ENCODE measurements around the gene ZBTB45.

The ZBTB45 gene

DNA sequence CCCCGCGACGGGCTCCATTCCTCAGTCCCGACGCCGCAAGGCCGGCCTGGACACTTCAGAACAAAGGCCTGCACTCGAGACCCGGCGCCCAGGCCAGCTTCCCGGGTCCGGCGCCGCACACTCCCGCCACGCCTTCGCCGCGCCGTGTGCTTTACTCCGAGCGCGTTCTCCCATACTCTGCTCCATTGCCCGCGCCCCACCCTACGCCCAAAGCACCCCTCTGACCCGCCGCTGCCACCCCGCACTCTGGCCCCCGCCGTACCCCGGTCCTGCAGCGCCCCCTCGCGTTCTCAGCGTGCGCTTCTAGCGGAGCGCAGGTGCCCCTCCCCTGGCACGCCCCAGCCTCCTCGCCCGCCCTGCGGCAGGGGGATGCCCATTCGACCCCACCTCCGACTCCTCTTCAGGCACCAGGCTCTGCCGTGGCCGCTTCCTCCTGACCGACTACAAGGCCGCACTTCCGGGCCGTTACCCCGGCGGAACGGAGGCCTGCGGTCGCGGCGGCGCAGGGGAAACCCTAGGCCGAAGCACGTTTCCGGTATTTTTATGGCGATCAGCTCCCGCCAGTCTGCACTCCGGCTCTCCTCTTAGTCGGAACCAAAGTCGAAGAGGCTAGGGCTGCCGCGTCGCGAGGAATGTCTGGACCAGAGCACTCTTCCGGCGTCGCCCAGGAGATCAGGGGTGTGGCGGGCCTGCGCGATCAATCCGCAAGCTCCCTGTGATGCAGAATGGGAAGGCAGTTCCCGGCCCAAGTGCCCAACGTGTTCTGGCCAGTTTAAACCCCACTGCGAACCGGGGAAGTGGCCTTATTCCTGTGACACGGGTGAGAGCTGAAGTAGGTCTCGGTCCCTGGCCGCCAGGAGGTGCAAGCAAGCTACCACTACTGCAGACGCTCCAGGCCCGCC is at the start of gene ZBTB45:
Gene ZBTB45 (minus strand): TSS at position 456 of the 902 bp plus-strand sequence. CDS start 2,137 bp downstream, outside the sequence.
- Histone ChIP-seq H3K27me3 (ENCODE audit: control insufficient read depth in 1 of 2, insufficient read depth in 2 of 2, low read length in 2 of 2) (no peaks in the 10 kb centered on the region), H3K4me3 (ENCODE audit: low read depth in 1 of 2, low read length in 2 of 2) (peak within 1 kb of the TSS; percentile 73 to 88), H3K27ac (ENCODE audit: low read depth, low read length) (peak within 1 kb of the TSS; percentile 98), H3K9ac (ENCODE audit: low read depth in 1 of 2, low read length in 2 of 2) (peak within 1 kb of the TSS; percentile 90 to 92), H3K4me1 (ENCODE audit: control insufficient read depth in 1 of 2, insufficient read depth in 2 of 2, low read length in 2 of 2) (peaks cover 19 to 37% of the 10 kb centered on the region in 2 donors), H3K9me3 (ENCODE audit: control insufficient read depth in 1 of 2, low read length in 2 of 2) (no peaks in the 10 kb centered on the region), H3K36me3 (ENCODE audit: control insufficient read depth in 1 of 2, insufficient read depth in 2 of 2, low read length in 2 of 2) (peaks cover 8 to 19% of the 10 kb centered on the region in 2 donors)

DNA sequence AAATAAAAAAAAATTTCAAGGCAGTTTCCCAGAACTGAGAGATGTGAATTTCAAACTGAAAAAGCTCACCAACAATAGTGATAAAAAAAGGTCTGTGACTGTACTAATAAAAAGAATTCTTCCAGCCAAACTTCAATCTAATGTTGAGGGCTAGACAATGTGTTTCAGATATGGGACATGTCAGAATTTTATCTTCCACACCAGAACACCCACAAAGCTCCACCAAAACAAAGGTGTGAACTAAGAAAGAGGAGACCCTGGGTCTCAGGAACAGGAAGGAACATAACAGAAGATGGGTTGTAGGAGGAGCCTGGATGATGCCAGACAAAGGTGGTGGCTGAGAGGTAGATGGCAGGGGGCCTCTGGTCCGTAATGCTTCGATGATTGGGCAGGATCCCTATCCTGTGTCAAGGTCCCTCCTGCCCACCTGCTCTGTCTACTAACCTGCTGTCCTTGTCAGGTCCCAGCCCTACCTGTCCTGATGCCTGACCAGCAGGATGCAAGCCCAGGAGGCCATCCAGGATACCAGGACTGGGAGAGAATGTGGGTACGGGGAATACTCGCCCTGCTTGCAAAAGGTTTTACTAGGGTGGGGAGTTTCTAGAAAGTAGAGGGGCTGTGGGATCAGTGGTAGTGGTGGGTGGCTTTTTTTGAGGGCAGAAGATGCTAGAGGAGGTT is 49.0 kb upstream of the ZBTB45 start:
- H3K4me1 ChIP-seq (ENCODE audit: control insufficient read depth in 1 of 2, insufficient read depth in 2 of 2, low read length in 2 of 2) = peaks cover 5 to 10% of the 10 kb centered on the region in 2 donors

DNA sequence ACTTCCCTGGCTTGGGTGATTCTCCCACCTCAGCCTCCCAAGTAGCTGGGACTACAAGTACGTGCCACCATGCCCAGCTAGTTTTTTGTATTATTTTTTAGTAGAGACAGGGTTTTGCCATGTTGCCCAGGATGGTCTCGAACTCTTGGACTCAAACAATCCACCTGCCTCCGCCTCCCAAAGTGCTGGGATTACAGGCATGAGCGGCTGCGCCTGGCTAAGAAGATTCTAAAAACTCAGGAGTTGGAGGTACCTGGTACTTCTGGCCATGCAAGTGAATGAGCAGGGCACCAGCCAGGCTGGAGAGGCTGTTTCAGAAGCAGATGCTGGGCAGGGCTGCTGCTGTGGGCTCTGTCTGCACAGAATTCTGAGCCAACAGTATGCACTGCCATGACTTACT is 47.4 kb upstream of the ZBTB45 start:
- peaks cover 17 to 20% of the 10 kb centered on the region in 2 donors for H3K4me1 ChIP-seq (ENCODE audit: control insufficient read depth in 1 of 2, insufficient read depth in 2 of 2, low read length in 2 of 2)
- H3K4me3 ChIP-seq (ENCODE audit: low read depth in 1 of 2, low read length in 2 of 2) = no peak overlapping the region
- H3K9ac ChIP-seq (ENCODE audit: low read depth in 1 of 2, low read length in 2 of 2) = no peak overlapping the region
- H3K27ac ChIP-seq (ENCODE audit: low read depth, low read length) = no peak overlapping the region
- peaks cover 12 to 31% of the 10 kb centered on the region in 2 donors for H3K36me3 ChIP-seq (ENCODE audit: control insufficient read depth in 1 of 2, insufficient read depth in 2 of 2, low read length in 2 of 2)
- no peaks in the 10 kb centered on the region for H3K27me3 ChIP-seq (ENCODE audit: control insufficient read depth in 1 of 2, insufficient read depth in 2 of 2, low read length in 2 of 2)
- H3K9me3 ChIP-seq (ENCODE audit: control insufficient read depth in 1 of 2, low read length in 2 of 2) = no peaks in the 10 kb centered on the region

More for the DNA sequence above, 49.0 kb upstream of the ZBTB45 start:
- Histone ChIP-seq H3K4me3 (ENCODE audit: low read depth in 1 of 2, low read length in 2 of 2) (no peak overlapping the region), H3K27me3 (ENCODE audit: control insufficient read depth in 1 of 2, insufficient read depth in 2 of 2, low read length in 2 of 2) (no peaks in the 10 kb centered on the region), H3K9ac (ENCODE audit: low read depth in 1 of 2, low read length in 2 of 2) (no peak overlapping the region), H3K9me3 (ENCODE audit: control insufficient read depth in 1 of 2, low read length in 2 of 2) (no peaks in the 10 kb centered on the region), H3K36me3 (ENCODE audit: control insufficient read depth in 1 of 2, insufficient read depth in 2 of 2, low read length in 2 of 2) (peaks cover 12 to 31% of the 10 kb centered on the region in 2 donors), H3K27ac (ENCODE audit: low read depth, low read length) (no peak overlapping the region)

GRCh38 chr19:58563823-58564222 is 44.2 kb upstream of the ZBTB45 start:
- no peaks in the 10 kb centered on the region for H3K9me3 ChIP-seq (ENCODE audit: control insufficient read depth in 1 of 2, low read length in 2 of 2)
- no peak overlapping the region for H3K27ac ChIP-seq (ENCODE audit: low read depth, low read length)
- H3K27me3 ChIP-seq (ENCODE audit: control insufficient read depth in 1 of 2, insufficient read depth in 2 of 2, low read length in 2 of 2) = no peaks in the 10 kb centered on the region
- H3K4me1 ChIP-seq (ENCODE audit: control insufficient read depth in 1 of 2, insufficient read depth in 2 of 2, low read length in 2 of 2) = peaks cover 29 to 34% of the 10 kb centered on the region in 2 donors
- no peak overlapping the region for H3K9ac ChIP-seq (ENCODE audit: low read depth in 1 of 2, low read length in 2 of 2)
- no peak overlapping the region for H3K4me3 ChIP-seq (ENCODE audit: low read depth in 1 of 2, low read length in 2 of 2)
- peaks cover 3 to 9% of the 10 kb centered on the region in 2 donors for H3K36me3 ChIP-seq (ENCODE audit: control insufficient read depth in 1 of 2, insufficient read depth in 2 of 2, low read length in 2 of 2)

DNA sequence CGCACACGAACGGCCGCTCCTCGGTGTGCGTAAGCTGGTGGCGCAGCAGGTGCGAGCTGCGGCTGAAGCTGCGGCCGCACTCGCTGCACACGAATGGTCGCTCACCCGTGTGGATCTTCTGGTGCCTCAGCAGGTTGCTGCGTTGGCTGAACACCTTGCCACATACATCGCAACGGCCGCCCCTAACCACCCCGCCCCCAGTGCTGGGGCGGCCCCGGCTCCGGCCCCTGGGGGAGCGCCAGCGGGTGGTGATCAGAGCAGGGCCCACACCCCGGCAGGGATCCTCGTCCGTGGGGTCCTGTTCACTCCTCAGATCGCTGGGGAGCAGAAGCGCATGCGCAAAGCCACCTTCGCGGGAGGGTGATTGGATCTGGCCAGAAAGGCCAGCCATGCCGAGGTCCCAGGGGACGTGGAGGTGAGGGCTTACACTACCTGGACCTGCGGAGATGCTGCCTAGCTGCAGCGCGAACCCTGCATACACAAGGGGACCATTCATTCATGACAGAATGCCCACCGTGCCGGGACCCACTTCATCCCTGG is 43.5 kb upstream of the ZBTB45 start:
- no peaks in the 10 kb centered on the region for H3K27me3 ChIP-seq (ENCODE audit: control insufficient read depth in 1 of 2, insufficient read depth in 2 of 2, low read length in 2 of 2)
- peak overlapping the region; percentile 64 to 68 for H3K4me3 ChIP-seq (ENCODE audit: low read depth in 1 of 2, low read length in 2 of 2)
- H3K9me3 ChIP-seq (ENCODE audit: control insufficient read depth in 1 of 2, low read length in 2 of 2) = no peaks in the 10 kb centered on the region
- no peak overlapping the region for H3K27ac ChIP-seq (ENCODE audit: low read depth, low read length)
- H3K4me1 ChIP-seq (ENCODE audit: control insufficient read depth in 1 of 2, insufficient read depth in 2 of 2, low read length in 2 of 2) = peaks cover 29 to 34% of the 10 kb centered on the region in 2 donors
- H3K9ac ChIP-seq (ENCODE audit: low read depth in 1 of 2, low read length in 2 of 2) = peak overlapping the region; percentile 26 to 65
- peaks cover 0 to 4% of the 10 kb centered on the region in 2 donors for H3K36me3 ChIP-seq (ENCODE audit: control insufficient read depth in 1 of 2, insufficient read depth in 2 of 2, low read length in 2 of 2)

DNA sequence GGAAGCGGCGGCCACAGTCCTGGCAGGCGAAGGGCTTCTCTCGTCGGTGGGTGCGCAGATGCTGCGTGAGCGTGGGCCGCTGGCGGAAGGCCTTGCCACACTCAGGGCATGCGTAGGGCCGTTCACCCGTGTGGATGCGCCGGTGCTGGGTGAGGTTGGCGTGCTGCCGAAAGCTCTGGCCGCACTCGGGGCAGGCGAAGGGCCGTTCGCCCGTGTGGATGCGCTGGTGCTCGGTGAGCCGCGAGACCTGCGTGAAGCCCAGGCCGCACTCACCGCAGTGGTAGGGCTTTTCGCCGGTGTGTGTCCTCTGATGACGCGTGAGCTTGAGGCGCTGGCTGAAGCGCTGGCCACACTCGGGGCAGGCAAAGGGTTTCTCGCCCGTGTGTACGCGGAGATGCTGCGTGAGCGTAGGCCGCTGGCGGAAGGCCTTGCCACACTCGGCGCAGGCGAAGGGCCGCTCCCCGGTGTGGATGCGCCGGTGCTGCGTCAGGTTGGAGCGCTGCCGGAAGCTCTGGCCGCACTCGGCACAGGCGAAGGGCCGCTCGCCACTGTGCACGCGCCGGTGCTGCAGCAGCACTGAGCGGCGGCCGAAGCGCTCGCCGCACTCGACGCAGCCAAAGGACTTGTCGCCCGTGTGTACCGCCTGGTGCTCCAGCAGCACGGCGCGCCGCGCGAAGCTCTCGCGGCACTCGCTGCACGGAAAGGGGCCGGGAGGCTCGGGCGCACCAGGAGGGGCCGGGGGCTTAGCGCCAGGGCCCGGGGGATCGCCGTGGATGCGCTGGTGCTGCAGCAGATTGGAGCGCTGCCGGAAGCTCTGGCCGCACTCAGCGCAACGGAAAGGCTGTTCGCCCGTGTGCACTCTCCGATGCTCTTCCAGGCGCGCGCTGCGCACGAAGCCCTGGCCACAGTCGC is 42.8 kb upstream of the ZBTB45 start:
- Histone ChIP-seq H3K4me3 (ENCODE audit: low read depth in 1 of 2, low read length in 2 of 2) (peak overlapping the region; percentile 64 to 68), H3K9me3 (ENCODE audit: control insufficient read depth in 1 of 2, low read length in 2 of 2) (no peaks in the 10 kb centered on the region), H3K27me3 (ENCODE audit: control insufficient read depth in 1 of 2, insufficient read depth in 2 of 2, low read length in 2 of 2) (no peaks in the 10 kb centered on the region), H3K4me1 (ENCODE audit: control insufficient read depth in 1 of 2, insufficient read depth in 2 of 2, low read length in 2 of 2) (peaks cover 34 to 37% of the 10 kb centered on the region in 2 donors), H3K9ac (ENCODE audit: low read depth in 1 of 2, low read length in 2 of 2) (peak overlapping the region; percentile 39 to 65), H3K27ac (ENCODE audit: low read depth, low read length) (no peak overlapping the region), H3K36me3 (ENCODE audit: control insufficient read depth in 1 of 2, insufficient read depth in 2 of 2, low read length in 2 of 2) (peaks cover 0 to 2% of the 10 kb centered on the region in 2 donors)

- Histone ChIP-seq H3K36me3 (ENCODE audit: control insufficient read depth in 1 of 2, insufficient read depth in 2 of 2, low read length in 2 of 2) (peaks cover 3 to 4% of the 10 kb centered on the region in 2 donors), H3K4me1 (ENCODE audit: control insufficient read depth in 1 of 2, insufficient read depth in 2 of 2, low read length in 2 of 2) (peaks cover 42 to 46% of the 10 kb centered on the region in 2 donors), H3K27me3 (ENCODE audit: control insufficient read depth in 1 of 2, insufficient read depth in 2 of 2, low read length in 2 of 2) (no peaks in the 10 kb centered on the region), H3K4me3 (ENCODE audit: low read depth in 1 of 2, low read length in 2 of 2) (peak overlapping the region; percentile 64 to 68), H3K9ac (ENCODE audit: low read depth in 1 of 2, low read length in 2 of 2) (peak overlapping the region; percentile 39 to 65), H3K27ac (ENCODE audit: low read depth, low read length) (no peak overlapping the region), H3K9me3 (ENCODE audit: control insufficient read depth in 1 of 2, low read length in 2 of 2) (no peaks in the 10 kb centered on the region)
These were observed 41.9 kb upstream of the ZBTB45 start for GRCh38 chr19:58561373-58562121.

GRCh38 chr19:58560921-58561320 is 41.3 kb upstream of the ZBTB45 start:
- Histone ChIP-seq H3K27me3 (ENCODE audit: control insufficient read depth in 1 of 2, insufficient read depth in 2 of 2, low read length in 2 of 2) (no peaks in the 10 kb centered on the region), H3K36me3 (ENCODE audit: control insufficient read depth in 1 of 2, insufficient read depth in 2 of 2, low read length in 2 of 2) (peaks cover 7 to 10% of the 10 kb centered on the region in 2 donors), H3K9me3 (ENCODE audit: control insufficient read depth in 1 of 2, low read length in 2 of 2) (no peaks in the 10 kb centered on the region), H3K4me3 (ENCODE audit: low read depth in 1 of 2, low read length in 2 of 2) (no peak overlapping the region), H3K27ac (ENCODE audit: low read depth, low read length) (no peak overlapping the region), H3K9ac (ENCODE audit: low read depth in 1 of 2, low read length in 2 of 2) (no peak overlapping the region), H3K4me1 (ENCODE audit: control insufficient read depth in 1 of 2, insufficient read depth in 2 of 2, low read length in 2 of 2) (peaks cover 47 to 51% of the 10 kb centered on the region in 2 donors)

Data from duodenal mucosa (tissue), 2 donors.